ENCODE data around the gene ZPR1.

DNA sequence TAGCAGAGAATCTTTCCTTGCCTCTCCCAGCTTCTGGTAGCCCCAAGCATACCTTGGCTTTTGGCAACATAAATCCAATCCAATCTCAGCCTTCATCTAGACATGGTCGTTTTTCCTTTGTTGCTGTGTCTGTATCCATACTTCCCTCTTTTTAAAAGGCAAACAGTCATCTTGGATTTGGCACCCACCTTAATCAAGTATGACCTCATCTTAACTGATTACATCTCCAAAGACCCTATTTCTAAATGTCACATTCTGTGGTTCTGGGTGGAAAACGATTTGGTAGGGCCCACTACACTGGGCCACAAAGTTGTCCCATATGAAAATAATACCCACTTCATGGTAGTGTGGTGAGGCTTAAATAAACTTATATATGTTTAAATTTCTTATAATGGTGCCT lies 15.9 kb downstream of the ZPR1 start:
- no peak for TF ChIP-seq EZH2phosphoT487 (IDR thresholded peaks at IDR 0.05; ENCODE audit: borderline replicate concordance)
- TF ChIP-seq, protein P1, sequence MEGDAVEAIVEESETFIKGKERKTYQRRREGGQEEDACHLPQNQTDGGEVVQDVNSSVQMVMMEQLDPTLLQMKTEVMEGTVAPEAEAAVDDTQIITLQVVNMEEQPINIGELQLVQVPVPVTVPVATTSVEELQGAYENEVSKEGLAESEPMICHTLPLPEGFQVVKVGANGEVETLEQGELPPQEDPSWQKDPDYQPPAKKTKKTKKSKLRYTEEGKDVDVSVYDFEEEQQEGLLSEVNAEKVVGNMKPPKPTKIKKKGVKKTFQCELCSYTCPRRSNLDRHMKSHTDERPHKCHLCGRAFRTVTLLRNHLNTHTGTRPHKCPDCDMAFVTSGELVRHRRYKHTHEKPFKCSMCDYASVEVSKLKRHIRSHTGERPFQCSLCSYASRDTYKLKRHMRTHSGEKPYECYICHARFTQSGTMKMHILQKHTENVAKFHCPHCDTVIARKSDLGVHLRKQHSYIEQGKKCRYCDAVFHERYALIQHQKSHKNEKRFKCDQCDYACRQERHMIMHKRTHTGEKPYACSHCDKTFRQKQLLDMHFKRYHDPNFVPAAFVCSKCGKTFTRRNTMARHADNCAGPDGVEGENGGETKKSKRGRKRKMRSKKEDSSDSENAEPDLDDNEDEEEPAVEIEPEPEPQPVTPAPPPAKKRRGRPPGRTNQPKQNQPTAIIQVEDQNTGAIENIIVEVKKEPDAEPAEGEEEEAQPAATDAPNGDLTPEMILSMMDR (conservative IDR thresholded peaks at IDR 0.05; ENCODE audit: low read length): no peak
